Subcutaneous adipose tissue (tissue), 4 donors: Measurements from ENCODE around the gene INS. TPM values are rescaled to one million over a fixed set of nuclear protein-coding genes. Genes with fewer than 3 reads are reported as not detected.

Source experiments
- total RNA-seq, 4 donors: library from RNA; depleted of rRNA; stranded (reverse); fragments of >200 nt; gene quantifications; one replicate each; pipeline ENCODE4 v1.1.0, GENCODE V29; 2016
- TF ChIP-seq, protein P1 (sequence below): fragments of 450-650 bp; IDR thresholded peaks from one replicate; pipeline ENCODE4 v1.5.1; 2016; ENCODE audit warnings: low read depth, mild to moderate bottlenecking, control low read depth, antibody characterized with exemption, moderate library complexity

Gene INS
- total RNA-seq, 4 donors from 2014 or later: not detected

DNA sequence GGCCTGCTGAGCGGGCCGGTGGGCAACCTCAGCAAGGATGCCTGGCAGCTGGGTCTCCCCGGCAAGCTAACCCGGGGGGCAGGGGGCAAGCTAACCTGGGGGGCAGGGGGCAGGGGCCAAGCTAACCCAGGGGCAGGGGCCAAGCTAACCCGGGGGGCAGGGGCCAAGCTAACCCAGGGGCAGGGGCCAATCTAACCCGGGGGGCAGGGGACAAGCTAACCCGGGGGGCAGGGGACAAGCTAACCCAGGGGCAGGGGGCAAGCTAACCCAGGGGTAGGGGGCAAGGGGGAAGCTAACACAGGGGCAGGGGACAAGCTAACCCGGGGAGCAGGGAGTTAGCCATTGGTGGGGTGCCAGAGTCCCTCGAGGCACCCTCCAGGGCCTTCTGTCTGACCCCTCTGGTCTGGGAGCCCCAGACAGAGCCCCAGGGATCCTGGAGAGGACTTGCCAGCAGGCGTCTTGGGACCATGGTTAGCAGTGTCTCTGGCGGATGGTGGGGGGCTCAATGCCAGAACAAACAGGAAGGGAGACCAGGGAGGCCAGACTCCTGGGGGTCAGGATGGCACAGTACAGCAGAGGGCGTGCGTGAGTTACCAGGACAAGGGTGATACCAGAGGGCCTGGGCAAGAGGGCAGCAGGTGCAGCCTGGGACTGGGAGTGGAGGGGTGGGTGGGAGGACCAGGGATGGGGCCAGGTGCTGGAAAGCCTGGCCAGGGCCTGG, 37.9 kb downstream of the INS start:
- TF ChIP-seq, protein P1, sequence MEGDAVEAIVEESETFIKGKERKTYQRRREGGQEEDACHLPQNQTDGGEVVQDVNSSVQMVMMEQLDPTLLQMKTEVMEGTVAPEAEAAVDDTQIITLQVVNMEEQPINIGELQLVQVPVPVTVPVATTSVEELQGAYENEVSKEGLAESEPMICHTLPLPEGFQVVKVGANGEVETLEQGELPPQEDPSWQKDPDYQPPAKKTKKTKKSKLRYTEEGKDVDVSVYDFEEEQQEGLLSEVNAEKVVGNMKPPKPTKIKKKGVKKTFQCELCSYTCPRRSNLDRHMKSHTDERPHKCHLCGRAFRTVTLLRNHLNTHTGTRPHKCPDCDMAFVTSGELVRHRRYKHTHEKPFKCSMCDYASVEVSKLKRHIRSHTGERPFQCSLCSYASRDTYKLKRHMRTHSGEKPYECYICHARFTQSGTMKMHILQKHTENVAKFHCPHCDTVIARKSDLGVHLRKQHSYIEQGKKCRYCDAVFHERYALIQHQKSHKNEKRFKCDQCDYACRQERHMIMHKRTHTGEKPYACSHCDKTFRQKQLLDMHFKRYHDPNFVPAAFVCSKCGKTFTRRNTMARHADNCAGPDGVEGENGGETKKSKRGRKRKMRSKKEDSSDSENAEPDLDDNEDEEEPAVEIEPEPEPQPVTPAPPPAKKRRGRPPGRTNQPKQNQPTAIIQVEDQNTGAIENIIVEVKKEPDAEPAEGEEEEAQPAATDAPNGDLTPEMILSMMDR: no peak

DNA sequence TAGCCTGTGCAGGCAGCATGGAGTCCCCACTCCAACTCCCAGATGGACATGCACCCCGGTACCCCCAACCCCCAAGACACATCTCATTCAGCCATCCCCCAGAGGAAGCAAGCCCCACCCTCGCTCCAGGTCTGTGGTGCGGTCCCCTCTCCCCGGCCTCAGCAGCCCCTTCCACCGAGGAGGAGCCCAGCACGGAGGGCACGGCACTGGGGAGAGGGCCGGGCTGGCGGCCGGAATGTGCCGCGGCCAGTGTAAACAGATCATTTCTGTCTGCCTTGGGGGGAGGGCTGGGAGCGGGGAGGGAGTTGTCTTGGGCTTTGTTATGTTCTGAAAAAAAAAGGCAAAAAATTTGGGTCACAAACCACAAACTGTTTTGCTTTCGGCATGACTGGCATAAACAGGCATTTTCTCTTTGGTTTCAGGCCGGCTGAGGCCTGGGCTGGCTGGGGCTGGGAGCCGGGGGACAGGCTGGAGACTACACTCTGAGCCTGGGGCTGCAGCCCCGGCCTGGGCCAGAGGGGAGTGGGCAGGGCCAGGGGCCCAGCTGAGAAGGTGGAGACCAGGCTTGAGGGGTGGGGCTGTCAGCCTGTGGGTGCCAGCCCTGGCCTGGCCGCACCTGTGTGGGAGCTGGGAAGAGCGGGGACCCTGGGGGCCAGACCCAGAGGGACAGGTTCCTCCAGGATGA, 38.6 kb downstream of the INS start:
- TF ChIP-seq, protein P1: no peak

DNA sequence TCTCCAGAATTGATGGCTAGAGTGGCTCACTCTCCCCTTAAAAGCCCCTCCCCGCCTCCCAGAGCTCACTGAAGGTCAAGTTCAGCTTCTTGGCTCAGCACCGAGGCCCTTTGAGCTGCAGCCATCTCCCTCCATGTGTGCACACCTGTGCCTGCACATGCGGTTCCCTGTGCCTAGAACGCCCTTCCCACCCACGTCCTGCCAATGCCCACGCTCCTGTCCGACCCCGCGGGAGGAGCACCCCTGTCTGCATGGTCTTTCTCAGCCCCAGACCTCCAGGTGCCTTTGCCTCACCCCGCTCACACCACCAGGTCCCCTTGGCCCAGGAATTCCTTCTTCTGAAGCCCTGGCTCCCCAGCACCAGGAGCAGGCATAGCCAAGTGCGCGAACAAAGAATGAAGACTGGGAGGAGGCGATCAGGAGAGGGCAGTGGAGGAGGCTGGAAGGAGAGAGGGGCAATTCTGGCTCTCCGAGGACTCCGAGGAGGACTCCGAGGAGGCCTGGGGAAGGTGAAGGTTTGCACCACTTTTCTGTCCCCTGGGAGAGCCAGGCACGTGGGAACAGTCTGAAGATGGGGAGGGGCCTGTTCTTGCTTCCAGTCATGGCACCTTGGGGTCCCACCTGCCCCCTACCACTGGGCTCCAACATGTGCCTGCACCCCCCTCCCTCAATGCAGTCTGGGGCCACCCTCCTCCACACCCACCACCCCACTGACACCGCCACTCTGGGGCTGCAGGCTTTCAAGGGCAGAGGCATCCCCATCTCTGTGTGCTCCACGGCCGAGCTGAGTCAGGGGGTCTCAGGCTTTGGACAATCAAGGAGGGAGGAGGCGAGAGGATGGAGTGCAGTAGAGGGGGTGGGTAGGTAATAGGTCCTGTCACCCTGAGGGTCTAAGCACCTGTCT, 39.5 kb downstream of the INS start:
- TF ChIP-seq, protein P1: no peak

DNA sequence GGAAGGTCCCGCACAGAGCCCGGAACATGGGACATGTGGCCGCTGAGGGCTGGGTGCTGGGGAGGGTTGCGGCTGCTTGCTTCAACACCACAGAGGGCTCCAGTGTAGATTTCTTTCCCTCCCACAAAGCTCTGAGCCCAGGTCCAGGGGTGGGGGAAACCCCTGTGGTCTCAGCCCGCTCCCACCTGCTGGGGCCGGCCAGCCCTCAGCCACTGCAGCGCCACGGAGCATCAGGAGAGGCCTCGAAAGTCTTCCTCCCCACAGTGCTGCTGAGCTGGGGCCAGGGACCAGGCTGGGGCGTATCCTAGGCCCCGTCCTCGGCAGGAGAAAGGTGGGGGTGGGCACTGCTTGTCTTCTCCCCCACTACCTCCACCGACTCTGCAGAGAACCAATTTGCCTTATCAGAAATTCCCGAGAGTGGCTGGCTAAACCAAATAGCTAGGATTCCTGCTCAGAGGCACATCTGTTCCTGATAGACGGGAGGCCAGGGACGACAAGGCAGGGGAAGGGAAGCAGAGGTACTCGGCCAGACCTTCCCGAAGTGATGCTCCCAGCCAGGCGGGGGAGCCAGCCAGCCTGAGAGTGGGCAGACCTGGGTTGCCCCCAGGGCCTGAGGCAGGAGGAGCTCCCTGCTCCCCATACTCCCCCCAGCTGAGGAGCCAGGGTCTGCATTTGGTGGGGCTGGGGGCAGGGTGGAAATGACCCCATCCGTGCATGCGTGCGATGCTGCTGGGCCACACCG, 40.5 kb downstream of the INS start:
- TF ChIP-seq, protein P1: no peak

DNA sequence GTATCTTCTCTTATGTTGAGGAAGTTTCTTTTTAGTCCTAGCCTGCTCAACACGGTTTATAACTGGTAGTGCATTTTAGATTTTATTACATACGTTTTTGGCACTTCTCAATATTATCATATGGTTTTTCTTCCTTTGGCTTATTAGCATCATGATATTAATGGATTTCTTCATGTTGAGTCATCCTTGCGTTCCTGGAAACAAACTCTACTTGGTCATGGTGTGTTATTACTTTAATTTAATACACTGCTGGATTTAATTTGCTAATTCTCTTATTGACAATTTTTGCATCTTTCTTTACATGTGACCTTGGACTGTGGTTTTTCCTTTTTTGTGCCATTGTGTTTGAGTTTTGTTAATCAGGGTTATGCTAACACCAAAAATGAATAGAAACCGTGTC, 42.3 kb downstream of the INS start:
- TF ChIP-seq, protein P1: no peak

DNA sequence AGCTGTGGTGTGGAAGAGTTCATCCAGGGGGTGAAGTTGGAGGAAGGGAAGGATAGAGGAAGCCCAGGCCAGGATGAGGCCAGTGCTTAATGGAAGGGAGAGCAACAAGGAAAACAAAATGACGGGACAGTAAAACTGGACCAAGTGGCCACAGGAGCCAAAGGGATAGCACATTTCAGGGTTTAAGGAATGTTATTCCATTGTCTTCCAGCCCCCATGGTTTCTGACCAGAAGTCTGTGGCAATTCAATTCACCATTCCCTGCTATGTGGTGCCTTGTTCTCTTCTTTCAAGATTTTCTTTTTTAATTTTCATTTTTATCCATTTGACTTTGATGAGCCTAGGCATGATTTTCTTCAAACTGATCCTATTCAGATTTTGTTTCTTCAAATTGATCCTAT, 44.3 kb downstream of the INS start:
- TF ChIP-seq, protein P1: no peak
